Ishikawa (cell line): ENCODE data around the gene PLCB1.

ENCODE experiments used
- CEBPB ChIP-seq: IDR thresholded peaks from 2 replicates; pipeline ENCODE4 v1.6.1; 2012
- NFIC ChIP-seq: IDR thresholded peaks from 2 replicates; pipeline ENCODE4 v1.6.1; 2012
- TEAD4 ChIP-seq: IDR thresholded peaks from 2 replicates; pipeline ENCODE4 v1.6.1; 2012
- TF ChIP-seq, protein P1 (sequence below): IDR thresholded peaks from 2 replicates; pipeline ENCODE4 v1.6.1; 2012

DNA sequence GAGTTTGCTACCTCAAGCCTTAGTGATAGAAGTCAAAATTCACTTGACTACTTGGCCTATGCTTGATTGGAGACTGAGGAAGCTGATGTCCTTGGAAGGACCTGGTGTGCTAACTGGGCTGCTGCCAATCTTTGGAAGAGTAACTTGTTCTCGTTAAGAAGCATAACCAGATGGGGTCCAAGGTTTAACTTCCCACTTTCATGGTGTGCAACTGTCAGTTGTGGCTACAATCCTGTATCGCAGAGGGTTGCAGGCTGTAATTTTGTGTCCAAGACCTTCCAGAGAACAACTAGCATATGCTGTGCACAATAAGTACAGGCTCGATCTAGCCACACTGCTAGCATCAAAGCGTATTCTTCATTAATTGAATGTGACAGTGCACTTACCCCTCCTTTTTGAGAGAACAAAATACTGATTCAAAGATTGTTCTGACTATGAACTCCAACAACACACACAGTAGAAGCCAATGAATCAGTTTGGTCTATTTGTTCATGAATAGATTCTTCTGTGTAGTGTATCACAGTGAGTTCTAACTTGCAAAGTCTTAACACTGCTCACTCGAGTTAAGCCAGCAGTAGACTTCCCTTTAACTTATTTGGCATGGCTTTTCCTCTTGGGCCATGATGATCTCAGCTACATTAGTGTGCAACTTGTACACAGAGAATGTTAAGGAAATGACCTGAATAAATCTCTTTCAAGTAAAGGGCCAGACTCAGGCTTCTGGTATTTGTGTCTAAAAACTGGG, 15.8 kb upstream of the PLCB1 start:
- TF ChIP-seq, protein P1, sequence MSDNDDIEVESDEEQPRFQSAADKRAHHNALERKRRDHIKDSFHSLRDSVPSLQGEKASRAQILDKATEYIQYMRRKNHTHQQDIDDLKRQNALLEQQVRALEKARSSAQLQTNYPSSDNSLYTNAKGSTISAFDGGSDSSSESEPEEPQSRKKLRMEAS = no peak
- no peak for TF ChIP-seq CEBPB
- no peak for TF ChIP-seq NFIC
- TF ChIP-seq TEAD4 = no peak
